Fibroblast of skin of scalp (primary cell): Measurements from ENCODE around the gene PEX11G.

ENCODE experiments used
- DNase-seq: peaks from one replicate; pipeline ENCODE4 v3.0.0-alpha.2; 2013

Gene PEX11G

GRCh38 chr19:7521551-7522071 is 32.8 kb upstream of the PEX11G start:
- no peak for DNase-seq

- no peak for DNase-seq
Measured at GRCh38 chr19:7520131-7521051, 31.6 kb upstream of the PEX11G start.

- no peak for DNase-seq
Measured at GRCh38 chr19:7519361-7520130, 30.7 kb upstream of the PEX11G start.

GRCh38 chr19:7516878-7517277 is 28.0 kb upstream of the PEX11G start:
- no peak for DNase-seq

GRCh38 chr19:7516333-7516732 is 27.5 kb upstream of the PEX11G start:
- no peak for DNase-seq

- peak; percentile 79 for DNase-seq
Measured at GRCh38 chr19:7515645-7516151, 26.9 kb upstream of the PEX11G start, which contains the start of gene ZNF358. Gene ZNF358 (plus strand): TSS chr19:7516103. CDS start chr19:7519243, 3,140 bp downstream.

GRCh38 chr19:7515110-7515644 is 26.3 kb upstream of the PEX11G start:
- no peak for DNase-seq

GRCh38 chr19:7513809-7514642 is 25.2 kb upstream of the PEX11G start:
- no peak for DNase-seq

GRCh38 chr19:7512400-7512851 is 23.6 kb upstream of the PEX11G start:
- DNase-seq = no peak

GRCh38 chr19:7509625-7510024 is 20.8 kb upstream of the PEX11G start:
- no peak for DNase-seq

- peak; percentile 69 for DNase-seq
Measured at GRCh38 chr19:7507884-7508283, 19.0 kb upstream of the PEX11G start.

GRCh38 chr19:7506385-7507328 is 17.8 kb upstream of the PEX11G start:
- peak; percentile 75 for DNase-seq

GRCh38 chr19:7505682-7506384 is 17.0 kb upstream of the PEX11G start:
- no peak for DNase-seq

- DNase-seq = no peak
Measured at GRCh38 chr19:7505288-7505681, 16.4 kb upstream of the PEX11G start.

GRCh38 chr19:7504684-7505083 is 15.8 kb upstream of the PEX11G start:
- DNase-seq = no peak

- no peak for DNase-seq
Measured at GRCh38 chr19:7502552-7502951, 13.7 kb upstream of the PEX11G start.

GRCh38 chr19:7500811-7501450 is 12.1 kb upstream of the PEX11G start:
- no peak for DNase-seq

- no peak for DNase-seq
Measured at GRCh38 chr19:7497292-7497691, 8.5 kb upstream of the PEX11G start.

- no peak for DNase-seq
Measured at GRCh38 chr19:7494416-7495098, 5.7 kb upstream of the PEX11G start.
